WI38 (cell line): ENCODE results near the gene LSM6.

Experiments
- H3K4me3 ChIP-seq: 2 replicates; pipeline ENCODE4 v1.5.1; 2011; ENCODE audit warnings: low read depth, mild to moderate bottlenecking, control low read depth, low read length
- TF ChIP-seq, protein P1 (sequence below): IDR thresholded peaks from 2 replicates; pipeline ENCODE4 v1.5.1; 2012; ENCODE audit warnings: low read depth, mild to moderate bottlenecking, control low read depth, low read length

The LSM6 gene

DNA sequence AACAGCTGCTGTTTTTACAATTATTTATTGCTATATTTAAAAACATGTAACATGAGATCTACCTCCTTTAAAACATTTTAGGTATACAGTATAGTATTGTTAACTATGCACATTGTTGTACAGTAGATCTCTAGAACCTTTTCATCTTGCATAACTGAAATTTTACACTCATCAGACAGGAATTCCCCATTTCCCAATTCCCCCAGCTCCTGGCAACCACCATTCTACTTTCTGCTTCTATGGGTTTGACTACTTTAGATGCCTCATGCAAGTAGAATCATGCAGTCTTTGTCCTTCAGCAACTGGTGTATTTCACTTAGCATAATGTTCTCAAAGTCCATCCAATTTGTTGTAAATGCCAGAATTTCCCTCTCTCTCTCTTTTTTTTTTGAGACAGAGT is 9.7 kb upstream of the LSM6 start:
- no peak overlapping the region for H3K4me3 ChIP-seq
- TF ChIP-seq, protein P1, sequence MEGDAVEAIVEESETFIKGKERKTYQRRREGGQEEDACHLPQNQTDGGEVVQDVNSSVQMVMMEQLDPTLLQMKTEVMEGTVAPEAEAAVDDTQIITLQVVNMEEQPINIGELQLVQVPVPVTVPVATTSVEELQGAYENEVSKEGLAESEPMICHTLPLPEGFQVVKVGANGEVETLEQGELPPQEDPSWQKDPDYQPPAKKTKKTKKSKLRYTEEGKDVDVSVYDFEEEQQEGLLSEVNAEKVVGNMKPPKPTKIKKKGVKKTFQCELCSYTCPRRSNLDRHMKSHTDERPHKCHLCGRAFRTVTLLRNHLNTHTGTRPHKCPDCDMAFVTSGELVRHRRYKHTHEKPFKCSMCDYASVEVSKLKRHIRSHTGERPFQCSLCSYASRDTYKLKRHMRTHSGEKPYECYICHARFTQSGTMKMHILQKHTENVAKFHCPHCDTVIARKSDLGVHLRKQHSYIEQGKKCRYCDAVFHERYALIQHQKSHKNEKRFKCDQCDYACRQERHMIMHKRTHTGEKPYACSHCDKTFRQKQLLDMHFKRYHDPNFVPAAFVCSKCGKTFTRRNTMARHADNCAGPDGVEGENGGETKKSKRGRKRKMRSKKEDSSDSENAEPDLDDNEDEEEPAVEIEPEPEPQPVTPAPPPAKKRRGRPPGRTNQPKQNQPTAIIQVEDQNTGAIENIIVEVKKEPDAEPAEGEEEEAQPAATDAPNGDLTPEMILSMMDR: no peak

DNA sequence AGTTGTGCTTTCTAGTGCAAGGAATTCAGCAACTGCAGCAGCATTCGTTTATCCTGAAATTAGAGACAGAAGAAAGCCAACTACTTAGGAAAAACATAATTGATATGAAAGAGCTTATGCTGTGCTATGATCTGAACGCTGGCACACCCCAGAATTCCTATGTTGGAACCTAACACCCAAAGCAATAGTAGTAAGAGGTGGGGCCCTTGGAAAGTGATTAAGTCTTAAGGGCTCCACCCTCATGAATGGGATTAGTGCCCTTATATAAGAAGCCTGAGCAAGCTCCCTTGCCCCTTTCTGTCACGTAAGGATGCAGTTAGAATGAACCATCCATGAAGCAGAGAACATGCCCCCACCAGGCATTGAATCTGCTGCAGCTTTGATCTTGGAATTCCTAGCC is 5.4 kb upstream of the LSM6 start:
- TF ChIP-seq, protein P1: no peak
- no peak overlapping the region for H3K4me3 ChIP-seq

DNA sequence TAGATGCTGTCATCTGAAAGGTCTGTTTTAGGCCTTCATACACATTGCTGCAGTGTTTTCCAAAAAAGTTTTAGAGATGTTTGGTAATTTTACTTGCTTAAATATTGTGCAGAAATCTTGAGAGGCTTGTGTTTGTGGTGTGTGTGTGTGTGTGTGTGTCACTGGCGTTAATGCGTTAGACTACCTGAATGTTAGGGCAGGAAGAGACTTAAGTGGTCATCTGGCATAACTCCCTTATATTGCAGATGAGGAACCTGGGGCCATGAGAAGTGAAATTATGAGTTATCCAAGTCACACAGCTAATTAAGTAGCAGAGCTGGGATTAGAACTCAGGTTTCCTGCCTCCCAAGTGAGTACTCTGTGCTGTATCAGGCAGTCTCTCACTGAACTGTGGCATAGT is 1.4 kb downstream of the LSM6 start:
- TF ChIP-seq, protein P1: no peak
- peak overlapping the region; percentile 91 for H3K4me3 ChIP-seq

DNA sequence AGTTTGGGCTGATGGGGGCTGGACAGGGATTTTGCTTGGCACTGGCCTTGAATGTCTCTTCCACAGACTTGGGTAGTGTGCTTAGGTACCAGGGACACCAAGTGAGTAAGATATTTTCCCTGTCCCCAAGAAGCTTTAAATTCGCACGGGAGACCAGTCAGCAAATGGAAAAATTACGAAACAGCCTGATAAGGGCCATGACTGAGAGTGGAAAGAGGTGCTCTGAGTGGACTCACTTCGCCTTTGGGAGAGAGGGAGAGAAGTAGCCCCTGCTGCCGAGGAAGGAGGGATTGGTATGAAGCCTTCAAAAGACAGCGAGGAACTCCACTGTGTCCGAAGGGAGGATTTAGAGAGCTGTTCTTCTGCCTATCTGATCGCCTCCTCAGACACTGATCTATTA is 2.6 kb downstream of the LSM6 start:
- no peak overlapping the region for H3K4me3 ChIP-seq
- TF ChIP-seq, protein P1: no peak

DNA sequence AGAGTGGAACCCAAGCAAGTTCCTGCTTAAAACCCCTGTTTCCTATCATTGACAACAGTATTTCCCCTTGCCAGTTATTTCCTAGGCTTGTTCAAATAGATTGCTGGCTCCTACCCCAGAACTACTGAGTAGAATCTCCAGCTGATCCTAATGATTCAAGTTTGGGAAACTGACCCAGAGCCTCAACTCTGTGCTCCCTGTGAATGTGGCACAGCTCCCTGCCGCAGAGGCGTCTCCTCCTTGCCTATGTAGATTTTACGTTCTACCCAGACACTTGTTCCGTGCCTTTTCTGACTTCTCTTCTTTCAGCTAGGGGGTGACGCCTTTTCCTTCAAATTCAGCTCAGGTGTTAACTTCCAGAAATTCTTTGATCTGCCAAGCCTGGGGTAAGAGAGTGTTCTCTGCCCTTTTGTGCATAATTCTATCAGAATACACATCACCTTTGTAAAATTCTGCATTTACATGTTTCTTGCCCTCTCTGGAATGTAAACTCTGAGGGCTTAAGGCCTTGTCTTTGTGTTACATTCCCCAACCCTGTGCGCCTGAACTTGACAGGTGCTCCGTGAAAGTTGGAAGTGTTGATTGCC is 4.4 kb downstream of the LSM6 start:
- TF ChIP-seq, protein P1: no peak
- no peak overlapping the region for H3K4me3 ChIP-seq

DNA sequence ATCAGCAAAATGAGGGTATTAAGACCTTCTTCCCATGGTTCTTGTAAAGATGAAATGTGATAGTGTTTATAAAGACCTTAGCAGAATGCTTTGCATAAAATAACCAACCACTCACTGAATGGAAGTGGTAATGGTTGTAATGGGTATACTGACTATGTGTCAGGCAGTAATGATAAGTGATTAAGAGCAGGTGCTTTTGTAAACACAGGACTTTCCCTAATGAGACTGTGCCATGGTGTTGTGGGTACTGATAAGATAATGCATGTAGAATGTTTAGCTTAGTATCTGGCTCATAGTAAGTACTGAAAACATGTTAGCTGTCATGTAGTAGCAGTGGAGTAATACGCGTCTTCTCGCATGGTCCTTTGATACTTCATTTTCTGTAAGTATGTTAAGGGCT is 6.9 kb downstream of the LSM6 start:
- no peak overlapping the region for H3K4me3 ChIP-seq
- TF ChIP-seq, protein P1: no peak

DNA sequence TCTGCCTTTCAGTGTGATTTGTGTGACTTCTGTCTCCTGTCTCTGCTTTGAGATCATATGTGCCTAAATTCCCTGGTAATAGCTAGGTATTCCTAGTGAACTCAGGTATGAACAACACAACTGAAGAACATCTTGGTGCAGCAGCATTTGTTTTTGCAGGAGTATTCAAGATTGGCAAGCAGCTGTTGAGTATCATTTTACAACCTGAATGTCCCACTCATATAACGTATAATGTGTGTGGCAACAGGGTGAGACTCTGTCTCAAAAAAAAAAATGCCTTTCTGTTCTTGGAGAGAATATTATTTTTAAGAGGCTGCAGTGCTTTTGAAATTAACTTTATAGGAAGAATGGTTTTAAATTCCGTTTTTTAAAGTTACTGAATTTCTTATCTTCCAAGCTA is 7.7 kb downstream of the LSM6 start:
- TF ChIP-seq, protein P1: no peak
- H3K4me3 ChIP-seq: no peak overlapping the region
